ENCODE measurements around the gene ORC3. TPM values are rescaled to one million over a fixed set of nuclear protein-coding genes. Genes with fewer than 3 reads are reported as not detected.

Gene ORC3
- total RNA-seq, 2 donors from 2014 or later = 14.0 to 16.4 TPM

- intact Hi-C loops (cut with DNase I) = no loop called here
- no peaks in the 10 kb centered on the region for H3K27me3 ChIP-seq
- H3K9ac ChIP-seq (ENCODE audit: low read depth in 2 of 2, low read length in 2 of 2) = no peak overlapping the region
- no peak for DNase-seq
- H3K9me3 ChIP-seq = no peaks in the 10 kb centered on the region
- no peaks in the 10 kb centered on the region for H3K4me1 ChIP-seq
- H3K36me3 ChIP-seq = no peaks in the 10 kb centered on the region
- H3K27ac ChIP-seq = no peak overlapping the region
- TF ChIP-seq CTCF (IDR thresholded peaks at IDR 0.05) = no peak
- no peak overlapping the region for H3K4me3 ChIP-seq
These were observed 33.3 kb downstream of the ORC3 start for GRCh38 chr6:87623248-87623647.

GRCh38 chr6:87628424-87628823, 38.5 kb downstream of the ORC3 start:
- Histone ChIP-seq H3K27ac (peak overlapping the region; percentile 3), H3K27me3 (no peaks in the 10 kb centered on the region), H3K36me3 (no peaks in the 10 kb centered on the region), H3K9me3 (no peaks in the 10 kb centered on the region), H3K9ac (ENCODE audit: low read depth in 2 of 2, low read length in 2 of 2) (no peak overlapping the region), H3K4me1 (no peaks in the 10 kb centered on the region), H3K4me3 (no peak overlapping the region)
- intact Hi-C loops (cut with DNase I) = no loop called here
- no peak for TF ChIP-seq CTCF (IDR thresholded peaks at IDR 0.05)
- no peak for DNase-seq

- H3K27ac ChIP-seq = peak overlapping the region; percentile 3
These were observed 38.9 kb downstream of the ORC3 start for GRCh38 chr6:87628881-87629280.

GRCh38 chr6:87630746-87631145, 40.8 kb downstream of the ORC3 start:
- no peaks in the 10 kb centered on the region for H3K27me3 ChIP-seq
- H3K4me1 ChIP-seq = no peaks in the 10 kb centered on the region
- H3K9ac ChIP-seq (ENCODE audit: low read depth in 2 of 2, low read length in 2 of 2) = no peak overlapping the region
- H3K27ac ChIP-seq = no peak overlapping the region
- no peak for DNase-seq
- no peaks in the 10 kb centered on the region for H3K9me3 ChIP-seq
- TF ChIP-seq CTCF (IDR thresholded peaks at IDR 0.05) = no peak
- no peaks in the 10 kb centered on the region for H3K36me3 ChIP-seq
- intact Hi-C loops (cut with DNase I) = no loop called here
- H3K4me3 ChIP-seq = no peak overlapping the region

More at GRCh38 chr6:87628881-87629280, 38.9 kb downstream of the ORC3 start:
- no peaks in the 10 kb centered on the region for H3K4me1 ChIP-seq
- H3K9ac ChIP-seq (ENCODE audit: low read depth in 2 of 2, low read length in 2 of 2) = no peak overlapping the region
- no peak for TF ChIP-seq CTCF (IDR thresholded peaks at IDR 0.05)
- H3K27me3 ChIP-seq = no peaks in the 10 kb centered on the region
- no peaks in the 10 kb centered on the region for H3K9me3 ChIP-seq
- intact Hi-C loops (cut with DNase I) = no loop called here
- no peak for DNase-seq
- no peaks in the 10 kb centered on the region for H3K36me3 ChIP-seq
- H3K4me3 ChIP-seq = no peak overlapping the region

- H3K4me1 ChIP-seq = no peaks in the 10 kb centered on the region
- intact Hi-C loops (cut with DNase I) = no loop called here
- H3K9ac ChIP-seq (ENCODE audit: low read depth in 2 of 2, low read length in 2 of 2) = no peak overlapping the region
- H3K9me3 ChIP-seq = no peaks in the 10 kb centered on the region
- H3K36me3 ChIP-seq = no peaks in the 10 kb centered on the region
- H3K4me3 ChIP-seq = no peak overlapping the region
- H3K27ac ChIP-seq = no peak overlapping the region
- no peaks in the 10 kb centered on the region for H3K27me3 ChIP-seq
- no peak for TF ChIP-seq CTCF (IDR thresholded peaks at IDR 0.05)
- DNase-seq = no peak
These were observed 43.9 kb downstream of the ORC3 start for GRCh38 chr6:87633851-87634250.

- Histone ChIP-seq H3K36me3 (no peaks in the 10 kb centered on the region), H3K27me3 (no peaks in the 10 kb centered on the region), H3K9ac (ENCODE audit: low read depth in 2 of 2, low read length in 2 of 2) (no peak overlapping the region), H3K4me3 (no peak overlapping the region), H3K9me3 (no peaks in the 10 kb centered on the region), H3K4me1 (no peaks in the 10 kb centered on the region), H3K27ac (no peak overlapping the region)
- no peak for DNase-seq
- no peak for TF ChIP-seq CTCF (IDR thresholded peaks at IDR 0.05)
- intact Hi-C loops (cut with DNase I) = no loop called here
These were observed 46.4 kb downstream of the ORC3 start for GRCh38 chr6:87636315-87636714.

Measured in colonic mucosa (tissue), 4 donors.